Limb (tissue), 2 donors: ENCODE measurements around the gene NAGK.

Experiments
- DNase-seq, 2 donors: peaks; one replicate each; pipeline ENCODE4 v3.0.0-alpha.2; 2016; ENCODE audit errors: extremely low spot score in 2 of 2

The NAGK gene

DNA sequence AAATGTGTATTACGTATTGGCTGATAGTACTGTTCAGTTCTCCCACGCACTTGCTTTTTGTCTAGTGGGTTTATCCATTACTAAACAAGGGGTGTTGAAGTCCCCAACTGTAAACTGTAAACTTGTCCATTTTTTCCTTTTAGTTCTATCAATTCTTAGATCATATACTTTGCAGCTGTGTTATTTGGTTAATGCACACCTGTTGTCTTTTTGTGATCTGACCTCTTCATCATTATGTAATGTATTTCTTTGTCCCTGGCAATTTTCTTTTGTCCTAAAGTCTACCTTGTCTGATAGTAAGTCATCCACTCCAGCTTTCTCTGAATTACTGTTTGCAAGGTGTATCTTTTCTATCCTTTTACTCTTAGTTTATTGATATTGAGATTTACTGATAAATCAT lies 39.6 kb downstream of the NAGK start:
- DNase-seq, result no peak

DNA sequence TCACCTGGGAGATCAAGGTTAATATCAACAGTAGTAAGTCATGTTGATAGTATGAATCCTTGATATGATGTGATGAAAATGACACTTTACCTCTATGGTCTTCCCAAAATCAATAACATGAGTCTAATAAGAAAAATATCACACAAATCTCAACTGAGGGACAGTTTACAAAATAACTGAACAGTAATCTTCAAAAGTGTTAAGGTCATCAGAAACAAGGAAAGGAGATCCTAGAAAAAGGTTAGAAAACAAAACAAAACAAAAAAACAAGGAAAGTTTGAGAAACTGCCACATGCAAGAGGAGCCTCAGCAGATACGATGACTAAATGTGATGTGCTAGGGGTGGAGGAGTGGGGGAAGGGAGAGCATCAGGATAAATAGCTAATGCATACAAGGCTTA lies 45.4 kb downstream of the NAGK start:
- no peak for DNase-seq

DNA sequence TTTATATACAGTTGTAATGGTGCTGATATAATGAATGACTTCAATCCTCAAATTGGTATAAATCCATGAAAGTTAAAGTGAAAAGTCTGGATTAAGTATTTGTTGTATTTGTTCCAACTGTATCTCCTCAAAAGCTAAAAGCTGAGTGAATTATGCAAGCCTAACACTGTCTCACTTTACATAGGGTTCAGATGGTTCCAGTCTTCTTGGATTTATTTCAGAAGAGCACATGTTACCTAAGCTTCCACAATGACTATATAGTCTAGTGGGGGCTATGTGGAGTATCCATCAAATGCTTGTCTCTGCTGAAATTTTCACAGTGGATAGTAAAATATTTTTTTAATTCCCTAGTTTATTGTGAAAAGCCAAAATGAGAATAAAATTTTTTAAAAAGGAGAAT lies 48.6 kb downstream of the NAGK start:
- no peak for DNase-seq

DNA sequence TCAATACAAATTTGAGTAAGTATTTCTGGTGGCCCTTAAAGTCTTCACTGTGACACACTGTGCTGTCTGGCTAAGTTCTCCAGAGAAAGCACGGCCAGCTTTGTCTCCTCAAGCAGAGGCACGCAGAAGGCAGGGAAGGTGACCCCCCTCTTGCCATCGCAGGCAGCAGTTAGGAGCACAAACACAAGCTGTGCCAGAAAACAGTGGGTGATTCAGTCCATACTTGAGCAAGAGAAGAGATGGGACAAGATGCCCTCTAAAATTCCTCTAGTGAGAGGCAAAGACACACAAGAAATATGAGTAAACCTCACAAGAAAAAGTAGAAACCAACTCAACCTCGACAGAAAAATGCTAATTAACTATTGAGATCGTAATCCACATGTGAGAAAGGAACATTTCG lies 51.7 kb downstream of the NAGK start:
- no peak for DNase-seq

DNA sequence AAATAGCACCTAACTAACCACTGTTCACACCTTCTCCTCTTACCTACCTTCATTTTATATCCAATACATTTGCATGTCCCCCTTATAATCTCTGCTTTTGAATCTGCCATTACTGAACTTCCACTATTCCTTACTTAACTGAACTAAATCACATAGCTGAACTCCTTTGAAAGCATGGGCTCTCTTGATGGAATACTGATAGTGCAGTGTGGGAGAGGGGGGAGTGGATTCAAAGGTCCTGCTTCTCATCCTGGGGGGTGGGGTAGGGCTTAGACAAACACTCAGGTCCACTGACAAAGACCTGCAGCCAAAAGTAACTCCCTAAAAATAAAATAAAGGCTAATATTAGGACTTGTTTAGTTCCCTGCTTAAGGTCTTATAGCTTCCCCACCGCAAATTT lies 53.0 kb downstream of the NAGK start:
- DNase-seq, result no peak

DNA sequence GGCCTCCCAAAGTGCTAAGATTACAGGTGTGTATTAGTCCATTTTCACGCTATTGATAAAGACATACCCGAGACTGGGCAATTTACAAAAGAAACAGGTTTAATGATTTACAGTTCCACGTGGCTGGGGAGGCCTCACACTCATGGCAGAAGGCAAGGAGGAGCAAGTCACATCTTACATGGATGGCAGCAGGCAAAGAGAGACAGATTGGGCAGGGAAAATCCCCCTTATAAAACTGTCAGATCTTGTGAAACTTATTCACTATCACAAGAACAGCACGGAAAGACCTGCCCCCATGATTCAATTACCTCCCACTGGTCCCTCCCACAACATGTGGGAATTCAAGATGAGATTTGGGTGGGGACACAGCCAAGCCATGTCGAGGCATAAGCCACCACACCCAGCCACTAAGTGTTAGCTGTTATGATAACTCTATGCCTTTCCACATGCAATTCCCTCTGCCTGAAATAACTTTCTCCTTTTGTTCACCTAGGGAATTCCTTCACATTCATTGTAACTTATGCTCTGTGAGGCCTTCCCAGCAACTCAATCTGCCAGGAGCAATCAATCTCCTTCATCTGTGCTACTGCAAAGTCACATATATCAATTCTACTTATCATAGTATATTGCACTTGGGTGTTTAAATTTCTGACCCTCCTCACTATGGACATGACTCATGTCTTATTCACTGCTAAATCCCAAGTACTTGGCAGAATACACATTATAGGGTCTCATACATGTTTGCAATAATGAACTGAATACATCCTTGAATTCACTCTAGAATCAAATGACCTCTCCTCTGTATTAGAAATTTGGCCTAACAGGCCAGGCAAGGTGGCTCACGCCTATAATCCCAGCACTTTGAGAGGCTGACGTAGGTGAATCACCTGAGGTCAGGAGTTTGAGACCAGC lies 54.2 kb downstream of the NAGK start:
- no peak for DNase-seq

DNA sequence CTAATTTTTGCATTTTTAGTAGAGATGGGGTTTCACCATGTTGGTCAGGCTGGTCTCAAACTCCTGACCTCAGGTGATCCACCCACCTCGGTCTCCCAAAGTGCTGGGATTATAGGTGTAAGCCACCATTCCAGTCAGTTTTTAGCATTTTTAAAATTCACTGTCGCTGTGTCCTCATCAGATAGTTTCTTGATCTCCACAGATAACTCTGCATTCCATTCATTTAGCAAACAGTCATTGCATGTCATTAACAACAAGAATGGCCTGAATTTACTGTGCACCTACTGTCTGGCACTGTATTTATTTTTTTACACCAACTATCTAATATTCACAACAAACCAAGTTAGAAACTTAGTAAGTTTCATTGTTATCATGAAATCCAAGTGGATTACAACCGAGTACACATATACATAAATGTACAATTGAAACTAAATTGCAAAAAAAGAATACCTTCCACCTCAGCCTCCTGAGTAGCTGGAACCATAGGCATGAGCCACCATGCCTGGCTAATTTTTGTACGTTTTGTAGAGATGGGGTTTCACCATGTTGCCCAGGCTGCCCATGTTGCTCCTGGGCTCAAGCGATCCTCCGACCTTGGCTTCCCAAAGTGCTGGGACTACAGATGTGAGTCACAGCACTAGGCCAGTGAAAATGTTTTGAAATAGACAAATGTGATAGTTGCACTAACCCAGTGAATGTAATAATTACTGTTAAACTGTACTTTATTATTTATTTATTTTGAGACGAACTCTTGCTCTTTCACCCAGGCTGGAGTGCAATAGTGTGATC lies 57.3 kb downstream of the NAGK start:
- no peak for DNase-seq

DNA sequence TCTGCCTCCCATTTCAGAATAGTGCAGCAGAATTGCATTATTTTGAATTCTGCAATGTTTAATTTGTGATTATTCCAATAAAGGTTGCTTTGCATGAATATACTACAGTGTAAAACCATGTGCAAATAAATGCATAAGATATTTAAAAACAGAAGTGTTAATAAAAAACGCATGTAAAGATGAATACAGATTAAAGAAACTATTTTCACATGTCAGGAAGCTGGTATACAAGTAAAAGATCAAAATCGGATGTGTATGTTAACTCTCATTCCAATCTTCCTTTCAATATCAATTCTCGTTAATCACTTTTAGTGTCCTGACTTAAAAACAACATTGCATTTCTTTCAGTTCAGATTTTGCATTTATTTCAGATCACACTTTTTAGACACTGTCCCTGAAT lies 58.5 kb downstream of the NAGK start:
- no peak for DNase-seq
